NAMALWA (cell line): Measurements from ENCODE around the gene PKLR.
A peak's percentile ranks its signal among the peaks of the same experiment; 100 is the strongest.
"Not testable (repeated sequence)": the region's sequence is repeated elsewhere in the genome, so short reads cannot be mapped to it uniquely, and the experiment has no call there.

Experiments
- DNase-seq: peaks from one replicate; pipeline ENCODE4 v3.0.0-alpha.2; 2015; ENCODE audit warnings: low spot score

PKLR gene

DNA sequence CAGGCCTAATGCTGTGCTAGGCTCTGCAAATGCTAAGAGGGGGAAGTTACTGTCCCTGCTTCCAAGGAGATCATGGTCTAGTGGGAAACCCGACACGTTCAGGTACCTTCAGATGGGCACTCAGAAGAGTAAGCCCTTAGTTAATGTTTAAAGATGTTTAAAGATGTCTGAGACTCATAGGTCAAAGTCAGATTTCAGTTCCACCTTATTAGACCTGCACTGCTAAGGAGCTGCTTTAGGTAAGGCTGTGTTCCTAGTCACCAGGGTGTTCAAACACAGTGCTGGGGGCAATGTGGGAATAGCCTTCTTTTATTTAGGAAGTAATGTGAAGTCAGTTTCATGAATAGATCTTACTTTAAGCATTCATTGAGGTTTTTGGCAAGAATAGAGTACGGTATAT lies 15.7 kb upstream of the PKLR start:
- DNase-seq, result no peak

DNA sequence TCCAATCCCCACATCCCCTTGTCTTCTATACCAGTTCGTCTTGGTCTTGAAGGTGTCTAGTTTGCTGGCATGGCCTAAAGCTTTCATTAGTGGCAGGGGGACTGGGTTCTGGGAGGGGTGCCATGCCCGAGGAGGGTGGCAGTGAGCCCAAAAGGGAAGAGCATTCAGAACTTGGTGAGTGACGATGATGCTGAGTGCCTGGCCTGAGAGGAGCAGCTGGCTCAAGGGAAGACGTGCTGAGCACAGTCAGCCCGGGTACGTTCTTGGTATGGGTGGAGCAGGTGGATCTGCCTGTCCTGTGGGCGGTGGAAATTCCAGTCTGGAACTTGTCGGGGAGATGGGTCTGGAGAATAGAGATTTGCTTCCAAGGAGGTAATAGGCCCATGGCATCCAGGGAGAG lies 12.0 kb upstream of the PKLR start:
- DNase-seq, result no peak

DNA sequence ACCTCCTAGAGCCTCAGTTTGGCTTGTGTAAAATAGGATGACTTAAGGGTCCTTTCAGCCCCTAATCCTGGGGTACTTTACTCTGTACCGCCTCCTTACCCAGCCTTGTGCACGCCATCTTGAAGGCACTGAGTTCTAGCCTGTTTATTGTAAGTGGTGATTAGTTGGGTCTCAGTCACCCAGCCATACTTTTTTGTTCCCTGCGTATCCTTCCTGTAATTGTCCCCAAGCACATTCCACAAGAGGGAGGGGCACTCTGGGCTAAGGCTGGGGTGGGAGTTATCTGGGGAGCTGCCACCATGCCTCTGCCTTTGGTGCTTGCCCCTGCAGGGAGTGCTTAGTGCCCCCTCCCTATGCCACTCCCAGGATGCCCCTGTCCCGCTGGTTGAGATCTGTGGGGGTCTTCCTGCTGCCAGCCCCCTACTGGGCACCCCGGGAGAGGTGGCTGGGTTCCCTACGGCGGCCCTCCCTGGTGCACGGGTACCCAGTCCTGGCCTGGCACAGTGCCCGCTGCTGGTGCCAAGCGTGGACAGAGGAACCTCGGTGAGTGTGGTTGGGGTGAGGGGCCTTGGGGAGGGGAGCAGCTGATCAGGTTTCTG lies 8.3 kb upstream of the PKLR start:
- no peak for DNase-seq

DNA sequence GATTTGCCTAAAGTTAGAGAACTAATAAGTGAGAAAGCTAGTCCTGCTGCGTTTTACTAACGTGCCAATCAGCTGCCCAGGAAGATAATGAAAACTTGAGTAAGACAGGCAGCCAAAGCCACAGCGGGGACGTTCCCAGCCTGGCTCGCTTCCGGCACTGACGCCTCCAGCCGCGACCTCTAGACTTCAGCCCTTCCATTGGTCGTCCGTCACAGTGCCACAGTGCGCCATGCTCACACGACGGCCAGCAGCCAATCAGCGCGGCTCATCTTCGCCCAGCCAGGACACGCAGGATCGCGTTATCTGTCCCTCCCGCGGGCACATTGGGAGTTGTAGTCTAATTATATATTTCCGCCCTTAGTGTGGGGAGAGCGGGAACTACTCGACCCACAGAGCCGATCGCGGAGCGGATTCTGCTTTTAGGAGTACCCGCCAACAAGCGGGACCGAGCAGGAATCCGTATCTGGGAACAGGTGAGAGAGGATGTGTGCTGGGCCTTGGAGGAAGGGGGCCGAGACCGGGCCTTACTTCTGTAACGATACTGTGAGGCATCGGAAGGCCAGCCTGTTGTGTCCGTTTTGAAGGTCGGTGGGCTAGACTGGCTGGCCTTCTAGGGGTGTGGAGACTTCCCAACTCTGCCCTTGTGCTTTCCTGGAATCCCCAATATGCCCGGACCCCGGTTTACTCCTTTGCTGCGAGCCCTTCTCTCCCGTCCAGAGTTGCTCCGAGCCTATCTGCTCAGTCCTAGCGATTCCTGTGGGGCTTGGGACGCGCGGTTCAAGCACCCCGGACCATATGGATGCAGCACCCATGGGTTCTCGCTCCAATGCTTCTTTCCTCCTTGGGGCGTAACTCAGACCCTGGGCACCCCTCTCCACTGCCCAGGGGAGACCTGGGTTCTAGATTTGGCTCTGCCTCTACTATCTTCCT lies 7.5 kb upstream of the PKLR start, which contains the start of gene FDPS:
Gene FDPS, plus strand, starts transcription at position 374 of the 930 bp plus-strand sequence. CDS start 924 bp downstream, outside the sequence.
- DNase-seq, result peak; percentile 100

DNA sequence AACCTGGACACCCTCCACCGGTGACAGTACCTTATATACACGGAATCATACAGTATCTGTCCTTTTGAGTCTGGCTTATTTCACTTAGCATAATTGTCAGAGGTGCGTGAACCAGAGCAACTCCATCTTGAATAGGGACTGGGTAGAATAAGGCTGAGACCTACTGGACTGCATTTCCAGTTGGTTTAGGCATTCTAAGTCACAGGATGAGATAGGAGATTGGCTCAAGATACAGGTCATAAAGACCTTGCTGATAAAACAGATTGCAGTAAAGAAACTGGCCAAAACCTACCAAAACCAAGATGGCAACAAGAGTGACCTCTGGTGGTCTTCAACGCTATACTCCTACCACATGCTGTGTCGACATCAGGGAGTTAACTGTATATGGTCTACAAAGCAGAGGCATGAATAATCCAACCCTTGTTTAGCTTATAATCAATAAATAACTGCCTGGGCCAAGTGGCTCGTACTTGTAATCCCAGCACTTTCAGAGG lies 6.1 kb upstream of the PKLR start:
- peak; percentile 88 for DNase-seq

DNA sequence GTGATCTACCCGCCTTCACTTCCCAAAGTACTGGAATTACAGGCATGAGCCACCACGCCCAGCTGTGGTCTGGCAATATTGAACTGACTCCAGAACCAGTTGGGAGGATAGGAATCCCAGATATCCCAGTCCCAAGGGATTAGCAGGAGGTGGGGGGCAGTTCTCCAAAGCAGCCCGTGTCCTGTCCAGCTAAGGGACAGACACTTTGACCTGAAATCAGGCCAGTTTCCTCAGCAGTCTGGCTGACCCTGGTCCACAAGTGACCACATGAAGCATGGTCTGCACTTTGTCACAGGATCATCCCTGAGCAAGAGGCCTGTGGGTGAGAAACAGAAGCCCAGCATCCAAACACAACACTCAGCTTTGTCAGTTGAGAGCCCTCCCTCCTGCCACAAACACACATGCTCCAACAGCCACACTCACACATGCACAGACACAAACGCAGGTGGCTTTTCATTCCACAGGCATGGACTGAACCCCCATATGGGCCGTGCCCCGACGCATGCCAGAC lies 4.7 kb upstream of the PKLR start:
- no peak for DNase-seq

DNA sequence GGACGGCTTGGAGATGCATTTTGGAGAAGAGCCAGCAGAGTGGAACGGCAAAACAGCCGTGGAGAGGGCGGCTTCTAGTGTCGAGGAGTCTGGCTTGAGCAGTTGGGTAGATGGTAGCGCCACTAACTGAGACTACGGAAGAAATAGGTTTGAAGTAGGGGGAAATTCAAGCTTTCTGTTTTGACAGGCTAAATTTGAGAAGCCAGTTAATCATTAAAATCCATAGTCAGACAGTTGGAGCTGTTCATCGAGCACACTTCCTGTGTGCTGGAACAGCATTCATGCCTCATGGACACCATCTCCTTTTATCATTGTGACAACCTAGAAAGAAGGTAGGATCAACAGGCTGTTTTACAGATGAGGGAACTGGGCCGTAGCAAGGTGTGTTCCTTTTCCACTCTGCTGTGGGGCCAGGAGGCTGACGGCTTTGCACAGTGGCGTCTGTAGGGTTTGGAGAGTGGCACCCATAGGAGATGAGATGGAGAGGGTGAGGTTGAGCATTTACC lies 3.4 kb upstream of the PKLR start:
- DNase-seq, result no peak

DNA sequence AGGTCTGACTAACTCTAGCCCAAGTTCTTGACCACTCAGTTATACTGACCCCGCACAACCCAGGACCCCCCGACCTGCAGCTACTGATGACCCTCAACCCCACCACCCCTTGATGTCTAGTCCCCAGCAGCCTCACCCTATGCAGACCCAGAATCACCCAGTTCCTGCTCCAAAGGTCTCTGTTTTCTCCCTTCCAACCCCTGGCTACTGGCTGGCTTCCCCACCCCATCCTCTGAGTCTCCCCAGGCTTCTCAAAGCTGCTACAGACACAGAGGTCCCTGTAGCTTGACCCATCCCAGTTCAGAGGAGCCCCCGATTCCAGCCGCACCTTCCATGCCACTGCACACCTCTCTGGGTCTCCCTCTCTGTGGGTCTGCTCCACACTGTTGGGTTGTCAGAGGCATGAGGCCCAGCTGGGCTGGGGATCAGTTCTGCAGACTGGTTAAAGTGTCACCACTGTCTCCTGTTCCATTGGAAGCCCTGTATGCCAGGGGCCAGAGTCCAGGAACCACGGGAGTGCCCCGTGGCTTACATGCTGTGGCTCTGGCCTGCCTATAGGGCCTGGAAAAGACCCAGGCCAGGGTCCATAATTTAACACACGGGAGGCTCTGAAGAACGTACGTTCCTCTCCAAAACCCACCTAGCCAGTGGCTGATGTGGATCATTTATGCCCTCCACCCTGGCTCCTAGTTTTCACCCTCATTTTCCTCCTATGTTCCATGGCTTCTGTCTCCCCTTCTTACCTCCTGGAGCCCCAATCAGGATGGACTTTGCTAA lies 497 bp downstream of the PKLR start:
- DNase-seq, result no peak

DNA sequence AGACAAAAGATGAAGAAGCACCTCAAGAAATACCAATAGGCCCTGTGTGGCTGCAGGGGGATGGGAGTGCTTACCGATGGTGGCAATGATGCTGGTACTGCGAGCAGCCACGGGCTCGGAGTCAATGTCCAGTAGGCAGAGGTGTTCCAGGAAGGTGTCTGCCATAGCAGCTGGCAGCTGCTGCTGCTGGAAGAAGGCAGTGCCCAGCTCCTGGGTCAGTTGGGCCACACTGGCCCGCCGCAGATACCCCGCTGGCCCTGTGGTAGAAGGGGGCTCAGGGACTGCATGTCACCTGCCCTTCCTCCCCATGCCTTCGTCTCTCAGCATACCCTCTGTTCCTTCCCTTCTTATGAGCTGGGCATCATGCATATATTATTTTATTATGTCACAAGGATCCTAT lies 1.2 kb downstream of the PKLR start:
- no peak for DNase-seq

DNA sequence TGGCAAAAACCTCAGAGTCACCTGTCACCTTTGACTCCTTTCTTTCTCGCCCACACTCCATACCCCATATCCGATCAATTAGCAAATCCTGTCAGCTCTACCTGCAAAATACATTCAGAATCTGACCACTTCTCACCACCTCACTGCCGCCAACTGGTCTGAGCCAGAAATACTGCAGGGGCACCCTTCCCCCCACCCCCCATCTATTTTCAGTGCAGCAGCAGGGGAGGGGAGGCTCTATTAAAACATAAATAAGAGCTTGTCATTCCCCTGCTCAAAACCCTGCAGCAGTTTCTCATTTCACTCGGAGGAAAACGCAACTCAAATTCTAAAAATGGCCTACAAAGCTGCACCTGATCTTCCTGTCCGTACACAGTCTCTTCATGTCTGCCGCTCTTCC lies 3.9 kb downstream of the PKLR start:
- no peak for DNase-seq

DNA sequence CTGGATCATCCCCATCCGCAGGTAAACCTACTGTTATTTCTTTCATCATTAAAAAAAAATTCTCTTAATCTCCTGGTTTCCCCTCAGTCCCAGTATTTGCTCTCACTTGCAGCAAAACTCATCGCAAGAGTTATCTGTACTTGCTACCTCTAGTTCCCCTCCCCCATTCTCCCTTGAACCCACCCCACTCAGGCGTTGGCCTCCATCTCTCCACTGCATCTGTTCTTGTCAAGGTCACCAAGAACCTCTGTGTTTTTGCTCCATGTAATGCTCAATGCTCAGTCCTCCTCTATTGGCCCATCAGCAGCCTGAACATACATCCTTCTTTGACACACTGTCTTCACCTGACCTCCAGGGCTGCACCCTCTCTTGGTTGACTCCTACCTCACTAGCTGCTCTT lies 4.6 kb downstream of the PKLR start:
- DNase-seq, result no peak

DNA sequence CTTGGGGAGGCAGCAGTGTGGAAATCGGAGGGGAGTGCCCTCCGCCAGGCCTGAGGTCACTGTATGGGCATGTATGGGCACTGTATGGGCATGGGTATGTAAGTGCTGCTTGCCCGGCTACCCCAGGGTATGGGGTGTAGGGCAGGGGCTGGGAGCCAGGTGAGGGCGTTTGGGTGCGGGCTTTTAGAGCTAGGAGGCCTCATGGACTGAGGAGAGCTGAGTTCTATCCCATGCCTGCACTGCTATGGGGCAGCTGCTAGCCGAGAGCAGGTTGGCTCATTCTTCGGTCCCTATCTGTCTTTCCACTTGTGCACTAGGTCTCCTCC lies 5.3 kb downstream of the PKLR start:
- DNase-seq, result no peak

DNA sequence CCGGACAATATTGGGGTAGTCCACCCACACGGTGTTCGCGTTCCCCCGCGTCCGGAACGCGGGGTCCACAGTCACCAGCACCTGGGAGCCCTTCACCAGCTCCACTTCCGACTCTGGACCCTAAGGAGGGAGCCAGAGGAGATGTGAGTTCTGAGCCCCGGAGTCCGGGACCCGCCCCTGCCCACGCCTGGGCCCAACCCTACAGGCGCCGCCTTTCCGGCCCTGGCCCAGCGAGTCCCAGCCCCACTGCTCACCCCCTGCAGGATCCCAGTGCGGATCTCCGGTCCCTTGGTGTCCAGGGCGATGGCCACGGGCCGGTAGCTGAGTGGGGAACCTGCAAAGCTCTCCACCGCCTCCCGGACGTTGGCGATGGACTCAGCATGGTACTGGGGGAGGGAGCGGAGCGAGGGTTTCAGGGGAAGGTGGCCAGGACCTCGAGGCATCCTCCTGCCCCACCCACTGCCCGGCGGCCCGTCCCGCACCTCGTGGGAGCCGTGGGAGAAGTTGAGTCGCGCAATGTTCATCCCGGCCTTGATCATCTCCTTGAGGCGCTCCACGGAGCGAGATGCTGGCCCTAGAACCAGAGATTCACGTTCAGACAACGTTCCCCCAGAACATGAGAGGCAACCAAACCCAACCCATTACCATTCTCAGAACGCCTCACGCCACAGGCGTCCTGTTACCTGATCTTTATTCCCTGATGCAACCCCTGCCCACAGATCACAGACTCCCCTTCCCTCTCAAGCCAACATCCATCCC lies 5.9 kb downstream of the PKLR start:
- no peak for DNase-seq

DNA sequence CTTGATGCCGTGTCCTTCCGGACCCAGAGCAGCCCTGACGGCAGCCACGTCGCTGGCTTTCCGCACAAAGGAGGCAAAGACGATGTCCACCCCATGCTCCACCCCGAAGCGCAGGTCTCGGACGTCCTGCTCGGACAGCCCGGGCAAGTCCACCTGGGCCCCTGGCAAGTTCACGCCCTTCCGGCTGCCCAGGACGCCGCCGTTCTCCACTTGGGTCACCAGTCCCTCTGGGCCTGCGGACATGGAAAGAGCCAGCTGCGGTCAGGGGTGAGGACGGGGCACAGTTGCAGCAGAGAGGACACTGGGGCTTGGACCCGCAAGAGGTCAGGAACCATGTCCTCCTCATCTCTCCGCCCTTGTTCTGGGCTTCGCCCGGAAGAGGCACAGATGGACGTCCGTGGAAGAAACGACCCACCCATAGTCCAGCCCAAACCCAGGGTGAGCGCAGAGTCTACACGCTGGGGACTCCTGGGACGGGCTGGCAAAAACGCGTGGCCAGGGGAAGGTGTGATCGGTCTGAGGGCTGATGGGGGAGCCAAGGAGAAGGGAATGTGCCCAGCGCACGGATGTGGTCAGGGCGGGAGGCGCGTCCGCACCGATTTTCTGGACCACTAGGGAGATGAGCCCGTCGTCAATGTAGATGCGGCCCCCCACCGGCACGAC lies 6.6 kb downstream of the PKLR start:
- DNase-seq, result no peak

DNA sequence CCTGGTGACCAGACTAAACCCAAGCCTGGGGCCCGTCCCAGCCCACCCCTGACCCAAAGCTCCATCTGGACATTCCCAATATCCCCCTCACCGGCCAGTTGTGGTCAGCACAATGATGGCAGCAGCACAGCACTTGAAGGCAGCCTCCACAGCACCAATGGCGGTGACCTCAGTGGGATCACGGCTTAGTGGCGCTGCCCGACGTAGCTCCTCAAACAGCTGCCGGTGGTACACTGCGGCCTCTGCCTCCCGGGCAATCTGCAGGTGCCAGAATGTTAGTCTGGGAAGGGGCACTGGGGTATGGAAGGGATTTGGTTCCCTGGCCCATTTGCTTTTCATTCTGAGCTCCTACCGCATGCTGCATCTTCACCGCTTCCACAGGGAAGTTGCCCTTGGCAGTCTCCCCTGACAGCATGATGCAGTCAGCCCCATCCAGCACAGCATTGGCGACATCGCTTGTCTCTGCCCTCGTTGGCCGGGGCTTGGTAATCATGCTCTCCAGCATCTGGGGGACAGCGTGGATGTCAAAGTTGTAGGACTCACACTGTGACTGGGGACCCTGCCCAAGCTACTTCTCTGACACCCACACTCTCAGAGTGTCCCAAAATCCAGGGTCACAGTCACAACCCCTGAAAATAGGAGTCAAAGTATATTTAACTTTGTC lies 8.0 kb downstream of the PKLR start:
- DNase-seq, result no peak

DNA sequence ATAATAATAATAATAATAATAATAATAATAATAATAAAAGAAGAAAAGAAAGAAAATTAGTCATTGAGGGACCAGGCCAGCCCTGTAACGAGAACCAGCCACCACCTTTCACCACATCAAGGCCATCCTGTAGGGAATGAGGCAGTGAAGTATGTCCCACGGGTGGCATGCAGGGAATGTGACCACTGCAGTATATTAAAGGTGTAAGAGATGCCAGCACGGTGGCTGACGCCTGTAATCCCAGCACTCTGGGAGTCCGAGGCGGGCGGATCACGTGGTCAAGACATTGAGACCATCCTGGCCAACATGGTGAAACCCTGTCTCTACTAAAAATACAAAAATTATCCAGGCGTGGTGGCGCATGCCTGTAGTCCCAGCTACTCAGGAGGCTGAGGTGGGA lies 10.2 kb downstream of the PKLR start:
- not testable (repeated sequence) for DNase-seq

DNA sequence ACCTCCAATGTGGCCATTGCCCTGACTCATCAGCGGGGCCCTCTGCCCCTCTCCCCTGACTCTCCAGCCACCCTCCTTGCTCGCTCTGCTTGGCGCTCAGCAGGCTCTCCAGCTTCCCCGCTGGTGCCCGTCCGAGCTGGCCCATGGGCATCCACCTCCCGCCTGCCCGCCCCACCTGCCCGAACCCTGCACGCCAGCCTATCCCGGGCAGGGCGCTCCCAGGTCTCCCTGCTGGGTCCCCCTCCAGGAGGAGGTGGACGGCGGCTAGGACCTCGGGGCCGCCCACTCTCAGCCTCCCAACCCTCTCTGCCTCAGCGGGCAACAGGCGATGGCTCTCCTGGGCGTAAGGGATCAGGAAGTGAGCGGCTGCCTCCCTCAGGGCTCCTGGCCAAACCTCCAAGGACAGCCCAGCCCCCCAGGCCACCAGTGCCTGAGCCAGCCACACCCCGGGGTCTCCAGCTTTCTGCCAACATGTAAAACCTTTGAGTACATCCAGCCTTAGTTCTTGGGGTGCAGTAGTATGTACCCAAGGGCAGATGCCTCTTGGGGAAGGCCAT lies 13.2 kb downstream of the PKLR start:
- DNase-seq, result no peak

DNA sequence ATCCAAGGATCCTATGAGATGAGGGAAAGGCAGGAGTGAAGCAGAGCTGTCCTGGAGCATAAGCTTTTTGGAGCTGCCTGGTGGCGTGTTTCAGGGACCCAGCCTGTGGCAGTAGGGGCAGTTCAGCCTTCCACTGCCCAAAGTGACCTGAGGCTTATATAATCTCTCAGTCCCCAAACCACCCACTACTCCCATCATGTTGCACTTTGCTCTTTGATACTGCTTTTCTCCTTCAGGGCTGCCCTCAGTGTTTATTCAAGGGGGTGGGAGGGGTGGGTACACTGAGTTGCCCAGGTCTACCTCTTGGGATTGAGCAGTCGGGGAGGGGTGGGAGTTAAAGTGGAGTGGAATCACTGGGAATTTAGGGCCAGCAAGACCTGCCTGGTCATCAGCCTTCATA lies 14.7 kb downstream of the PKLR start:
- DNase-seq, result no peak

DNA sequence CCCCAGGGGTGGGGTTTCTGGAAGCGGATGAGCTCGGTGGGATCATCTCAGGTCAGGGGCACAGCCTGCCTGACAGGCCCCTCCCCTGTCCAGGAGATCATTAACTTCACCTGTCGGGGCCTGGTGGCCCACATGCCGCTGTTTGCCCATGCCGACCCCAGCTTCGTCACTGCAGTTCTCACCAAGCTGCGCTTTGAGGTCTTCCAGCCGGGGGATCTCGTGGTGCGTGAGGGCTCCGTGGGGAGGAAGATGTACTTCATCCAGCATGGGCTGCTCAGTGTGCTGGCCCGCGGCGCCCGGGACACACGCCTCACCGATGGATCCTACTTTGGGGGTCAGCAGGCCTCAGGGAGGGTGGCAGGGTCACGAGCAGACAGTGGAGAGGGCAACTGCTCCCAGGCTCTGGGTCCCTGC lies 15.6 kb downstream of the PKLR start:
- DNase-seq, result no peak

DNA sequence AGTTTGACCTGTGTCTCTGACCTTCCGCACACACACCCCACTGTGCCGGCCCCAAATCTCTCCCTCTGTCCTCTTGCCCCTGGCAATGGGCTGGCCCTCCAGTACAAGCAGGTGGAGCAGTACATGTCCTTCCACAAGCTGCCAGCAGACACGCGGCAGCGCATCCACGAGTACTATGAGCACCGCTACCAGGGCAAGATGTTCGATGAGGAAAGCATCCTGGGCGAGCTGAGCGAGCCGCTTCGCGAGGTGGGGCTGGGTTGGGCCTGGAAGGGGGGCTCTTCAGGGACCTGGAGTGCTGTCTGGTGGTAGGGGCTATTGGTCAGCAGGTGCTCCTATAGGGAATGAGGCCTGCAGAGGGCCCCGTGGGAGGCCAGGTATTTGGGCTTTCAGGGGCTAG lies 16.2 kb downstream of the PKLR start:
- DNase-seq, result no peak
